ENCODE data around the gene HIRA. TPM values are rescaled to one million over a fixed set of nuclear protein-coding genes. Genes with fewer than 3 reads are reported as not detected.

The HIRA gene
- total and polyA plus RNA-seq, 2 of the 8 experiments (the other 6 are each of a cell fraction or from before 2014, with no cell fraction given): 34.9 to 67.2 TPM

DNA sequence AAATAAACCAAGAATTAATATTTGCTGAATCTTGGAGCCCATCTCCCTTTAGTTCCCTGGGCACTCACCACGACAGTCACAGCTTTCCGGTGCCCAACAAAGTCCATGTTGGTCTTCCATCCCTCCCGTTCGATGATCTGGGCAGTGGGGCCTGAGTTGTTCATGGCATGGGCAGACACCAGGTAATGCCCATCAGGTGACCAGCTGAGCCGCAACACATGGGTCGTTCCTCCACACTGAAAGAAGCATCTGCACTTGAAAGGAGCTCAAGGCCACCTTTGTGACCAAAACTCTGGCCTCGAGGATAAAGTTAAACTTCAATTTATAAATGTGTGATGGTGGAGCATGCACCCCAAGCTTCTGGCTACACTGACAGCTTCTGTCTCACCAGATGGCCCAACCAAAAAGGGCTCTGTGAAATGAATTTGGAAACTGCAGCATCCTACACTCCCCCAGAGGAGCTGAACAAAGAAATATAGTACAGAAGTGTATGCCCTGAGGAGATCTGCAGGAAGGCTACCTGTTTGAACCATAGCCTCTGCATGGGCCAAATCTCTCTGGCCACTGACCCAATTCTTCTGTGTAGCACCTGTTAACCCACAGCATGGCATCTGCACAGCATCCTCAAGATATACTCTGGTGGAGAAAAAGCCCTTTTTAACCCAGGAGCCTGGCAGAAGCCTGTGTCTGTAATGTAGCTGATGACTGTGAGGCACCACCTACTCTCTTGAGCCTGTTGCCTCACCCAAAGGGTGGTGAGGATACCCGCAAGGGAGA is 37.1 kb downstream of the HIRA start:
- no peak overlapping the region for H2AFZ ChIP-seq (ENCODE audit: low read length)
- H3K23ac ChIP-seq (ENCODE audit: insufficient read length): no peak overlapping the region
- no peaks in the 10 kb centered on the region for H3K79me2 ChIP-seq (ENCODE audit: control insufficient read depth in 1 of 2, insufficient read depth in 2 of 2, low read length in 2 of 2)
- H2BK12ac ChIP-seq (ENCODE audit: low read depth, low read length): no peak overlapping the region
- H2BK20ac ChIP-seq (ENCODE audit: low read length): no peak overlapping the region
- no peak overlapping the region for H2AK5ac ChIP-seq (ENCODE audit: low read depth, low read length)
- no peak overlapping the region for H4K91ac ChIP-seq (replicated peaks; ENCODE audit: insufficient read length, low read length)
- H3K4me1 ChIP-seq (replicated peaks in 1 of 4; ENCODE audit: control insufficient read depth in 3 of 4, insufficient read depth in 4 of 4, low read length in 3 of 4): no peaks in the 10 kb centered on the region
- H3K9me3 ChIP-seq (ENCODE audit: insufficient read depth in 2 of 2, low read depth in 1 of 2, low read length in 1 of 2): no peaks in the 10 kb centered on the region
- ChIA-PET POLR2A (ENCODE audit: partially characterized antibody) (interaction anchor here (1.0 to 1.5 kb wide), 6 partner anchors 17 to 111 kb away, joined by 3 to 4 read pairs (median 3); no protein-coding TSS in a partner anchor), CTCF (ENCODE audit: partially characterized antibody) (interaction anchor here (0.7 kb wide), 1 partner anchor 40 kb away, joined by 3 read pairs; no protein-coding TSS in a partner anchor)
- H3K14ac ChIP-seq (ENCODE audit: insufficient read length): no peak overlapping the region
- H3K36me3 ChIP-seq (ENCODE audit: control insufficient read depth in 2 of 4, insufficient read depth in 4 of 4, low read length in 3 of 4): peaks cover 22 to 74% (median 51%) of the 10 kb centered on the region in 4 experiments
- H3K79me1 ChIP-seq (ENCODE audit: low read depth, low read length): no peaks in the 10 kb centered on the region
- H4K8ac ChIP-seq (ENCODE audit: extremely low read depth, insufficient read depth, low read length): no peak overlapping the region; the same call in 1 of the 2 replicates
- H2BK5ac ChIP-seq (ENCODE audit: low read depth, low read length): no peak overlapping the region
- H3K27me3 ChIP-seq (replicated peaks in 1 of 4; ENCODE audit: control insufficient read depth in 3 of 4, extremely low read depth in 1 of 4, insufficient read depth in 3 of 4, low read length in 3 of 4): no peaks in the 10 kb centered on the region
- H2BK15ac ChIP-seq (ENCODE audit: low read length): no peak overlapping the region
- H4K5ac ChIP-seq (ENCODE audit: insufficient read length, low read depth, low read length): no peak overlapping the region
- H2BK120ac ChIP-seq (replicated peaks; ENCODE audit: low read depth, low read length): no peak overlapping the region
- no peak overlapping the region for H3K56ac ChIP-seq (replicated peaks; ENCODE audit: insufficient read length, low read depth, low read length)
- no peak overlapping the region for H3K27ac ChIP-seq (ENCODE audit: low read depth, low read length)
- H4K20me1 ChIP-seq (replicated peaks in 1 of 2; ENCODE audit: control insufficient read depth in 1 of 2, insufficient read depth in 2 of 2, low read length in 2 of 2): peaks cover 2 to 9% of the 10 kb centered on the region in 2 experiments
- 94% methylated on average over 8 of the region's 8 CpGs; no CpG with 5 or more reads in 1 of the 2 experiments for WGBS, 2 experiments (ENCODE audit: extremely low coverage in 1 of 2, insufficient coverage in 1 of 2, insufficient read length in 1 of 2, insufficient replicate concordance in 2 of 2, low coverage in 1 of 2, low lambda C conversion rate in 2 of 2, missing lambda C conversion rate in 1 of 2)
- FAIRE-seq (no peak), DNase-seq (ENCODE audit: low read depth in 1 of 2, low spot score in 2 of 2) (no peak)
- no peak overlapping the region for H3K18ac ChIP-seq (ENCODE audit: extremely low read depth, low read length)
- no peak overlapping the region for H3K4me3 ChIP-seq (ENCODE audit: extremely low read depth in 1 of 4, insufficient read depth in 2 of 4, low read depth in 3 of 4, low read length in 4 of 4)
- no peak overlapping the region for H3K9ac ChIP-seq (replicated peaks in 1 of 4; ENCODE audit: extremely low read depth in 1 of 4, low read depth in 3 of 4, low read length in 3 of 4)
- no peak overlapping the region for H3K4me2 ChIP-seq (ENCODE audit: insufficient read depth in 1 of 2, low read depth in 2 of 2, low read length in 2 of 2)
- no peaks in the 10 kb centered on the region for H3K23me2 ChIP-seq (ENCODE audit: low read depth, low read length)
- H3K4ac ChIP-seq (replicated peaks; ENCODE audit: insufficient read length, low read depth, low read length): no peak overlapping the region
- TF ChIP-seq, protein P1, sequence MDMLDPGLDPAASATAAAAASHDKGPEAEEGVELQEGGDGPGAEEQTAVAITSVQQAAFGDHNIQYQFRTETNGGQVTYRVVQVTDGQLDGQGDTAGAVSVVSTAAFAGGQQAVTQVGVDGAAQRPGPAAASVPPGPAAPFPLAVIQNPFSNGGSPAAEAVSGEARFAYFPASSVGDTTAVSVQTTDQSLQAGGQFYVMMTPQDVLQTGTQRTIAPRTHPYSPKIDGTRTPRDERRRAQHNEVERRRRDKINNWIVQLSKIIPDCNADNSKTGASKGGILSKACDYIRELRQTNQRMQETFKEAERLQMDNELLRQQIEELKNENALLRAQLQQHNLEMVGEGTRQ (IDR thresholded peaks at IDR 0.05; ENCODE audit: low read length): no peak
- TF ChIP-seq PHF8 (conservative IDR thresholded peaks at IDR 0.05; ENCODE audit: low read depth, low read length) (no peak), TAF1 (IDR thresholded peaks at IDR 0.05; ENCODE audit: low read depth, low read length) (no peak), TAF7 (optimal IDR thresholded peaks at IDR 0.05; ENCODE audit: borderline replicate concordance, low read depth, low read length) (no peak), CREB1 (IDR thresholded peaks at IDR 0.05) (no peak), SUZ12 (IDR thresholded peaks at IDR 0.05; ENCODE audit: low read length) (no peak), ZNF274 (IDR thresholded peaks at IDR 0.05; ENCODE audit: borderline replicate concordance, extremely low read depth, low read length) (no peak), TBP (IDR thresholded peaks at IDR 0.05; ENCODE audit: low read depth, low read length) (no peak), HDAC6 (IDR thresholded peaks at IDR 0.05; ENCODE audit: low read depth, low read length) (no peak)
- TF ChIP-seq, protein P2, sequence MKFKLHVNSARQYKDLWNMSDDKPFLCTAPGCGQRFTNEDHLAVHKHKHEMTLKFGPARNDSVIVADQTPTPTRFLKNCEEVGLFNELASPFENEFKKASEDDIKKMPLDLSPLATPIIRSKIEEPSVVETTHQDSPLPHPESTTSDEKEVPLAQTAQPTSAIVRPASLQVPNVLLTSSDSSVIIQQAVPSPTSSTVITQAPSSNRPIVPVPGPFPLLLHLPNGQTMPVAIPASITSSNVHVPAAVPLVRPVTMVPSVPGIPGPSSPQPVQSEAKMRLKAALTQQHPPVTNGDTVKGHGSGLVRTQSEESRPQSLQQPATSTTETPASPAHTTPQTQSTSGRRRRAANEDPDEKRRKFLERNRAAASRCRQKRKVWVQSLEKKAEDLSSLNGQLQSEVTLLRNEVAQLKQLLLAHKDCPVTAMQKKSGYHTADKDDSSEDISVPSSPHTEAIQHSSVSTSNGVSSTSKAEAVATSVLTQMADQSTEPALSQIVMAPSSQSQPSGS (IDR thresholded peaks at IDR 0.05; ENCODE audit: low read length): no peak
